NCI-H1436 (cell line): ENCODE measurements around the gene CMTM5.
"Not testable (repeated sequence)": the region's sequence is repeated elsewhere in the genome, so short reads cannot be mapped to it uniquely, and the experiment has no call there.

ENCODE experiments used
- DNase-seq: peaks from one replicate; lab custom pipeline; 2025; lab: John Stamatoyannopoulos, UW

Gene CMTM5

DNA sequence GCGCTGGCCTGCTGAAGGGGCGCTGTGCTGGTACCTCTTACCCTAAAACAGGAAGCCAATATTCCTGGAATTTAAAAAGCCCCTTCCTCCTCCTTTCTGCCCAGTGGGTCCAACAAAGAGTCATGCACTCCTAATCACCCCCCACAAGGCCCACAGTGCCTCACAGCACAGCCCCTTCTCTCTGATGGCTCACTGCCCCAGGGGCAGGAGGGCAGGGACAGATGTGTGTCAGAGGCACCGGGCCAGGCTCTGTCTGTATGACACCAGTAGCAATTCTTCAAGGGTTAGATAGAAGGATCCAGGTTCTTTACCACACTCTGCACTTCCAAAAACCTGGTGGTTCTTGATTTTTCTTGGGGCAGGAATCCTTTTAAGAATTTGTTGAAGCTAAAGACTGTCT lies 22.3 kb downstream of the CMTM5 start:
- DNase-seq: no peak

DNA sequence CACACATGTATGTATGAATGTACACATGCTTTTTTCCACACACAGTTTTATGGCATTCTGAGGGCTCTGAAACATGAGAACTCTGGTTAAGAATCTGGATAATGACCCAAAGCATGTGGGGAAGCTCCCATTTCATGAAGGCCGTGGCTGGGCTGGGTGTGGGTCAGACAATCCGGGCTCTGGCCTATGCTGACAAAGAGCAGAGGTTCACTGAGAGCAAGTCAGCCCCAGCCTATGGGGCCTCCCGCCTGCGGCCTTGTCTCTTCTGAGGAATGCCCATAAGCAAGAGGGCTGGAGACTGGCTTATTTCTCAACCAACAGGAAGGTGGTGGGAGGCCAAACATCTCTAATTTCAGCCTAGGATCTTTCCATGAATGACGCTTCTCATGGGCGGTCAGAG lies 22.7 kb downstream of the CMTM5 start:
- DNase-seq: no peak

DNA sequence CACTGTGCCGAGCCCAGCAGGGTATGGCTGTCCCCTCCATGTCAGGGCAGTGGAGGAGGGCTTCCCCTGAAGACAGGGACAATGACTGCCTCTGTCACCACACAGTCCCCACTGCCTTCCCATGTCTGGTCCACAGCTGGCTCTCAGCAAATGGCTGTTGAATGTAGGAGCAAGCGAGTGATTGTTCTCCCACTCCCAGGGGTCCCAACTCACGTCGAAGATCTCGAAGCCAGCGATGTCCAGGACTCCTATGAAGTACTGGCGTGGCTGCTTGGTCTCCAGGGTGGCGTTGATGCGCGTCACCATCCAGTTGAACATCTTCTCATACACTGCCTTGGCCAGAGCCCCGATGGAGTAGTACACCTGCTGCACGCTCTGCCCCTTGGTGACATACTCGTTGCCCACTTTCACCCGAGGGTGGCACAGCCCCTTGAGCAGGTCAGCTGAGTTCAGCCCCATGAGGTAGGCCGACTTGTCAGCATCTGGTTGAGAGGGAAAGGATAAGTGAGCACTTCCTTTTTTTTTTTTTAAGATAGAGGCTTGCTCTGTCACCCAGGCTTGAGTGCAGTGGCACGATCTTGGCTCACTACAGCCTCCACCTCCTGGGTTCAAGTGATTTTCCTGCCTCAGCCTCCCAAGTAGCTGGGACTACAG lies 23.8 kb downstream of the CMTM5 start:
- DNase-seq: not testable (repeated sequence)

DNA sequence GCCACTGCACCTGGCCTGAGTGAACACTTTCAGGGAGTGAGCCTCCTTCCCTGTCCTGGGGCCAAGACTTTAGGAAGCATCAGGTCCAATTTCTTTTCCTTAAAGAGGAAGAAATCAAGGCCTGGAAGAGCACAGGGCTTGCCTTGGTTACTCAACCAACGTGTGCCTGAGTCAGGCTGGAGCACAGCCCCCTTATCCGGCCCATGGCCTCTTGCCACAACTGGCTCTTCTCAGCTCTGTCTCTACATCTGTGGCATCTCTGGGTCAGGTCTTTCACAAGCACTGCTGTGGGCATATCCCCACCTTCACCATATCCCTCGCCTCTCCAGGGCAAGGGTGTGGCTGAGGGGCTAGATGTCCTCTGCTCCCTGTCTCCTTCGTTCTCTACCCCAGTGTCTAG lies 24.4 kb downstream of the CMTM5 start:
- no peak for DNase-seq

DNA sequence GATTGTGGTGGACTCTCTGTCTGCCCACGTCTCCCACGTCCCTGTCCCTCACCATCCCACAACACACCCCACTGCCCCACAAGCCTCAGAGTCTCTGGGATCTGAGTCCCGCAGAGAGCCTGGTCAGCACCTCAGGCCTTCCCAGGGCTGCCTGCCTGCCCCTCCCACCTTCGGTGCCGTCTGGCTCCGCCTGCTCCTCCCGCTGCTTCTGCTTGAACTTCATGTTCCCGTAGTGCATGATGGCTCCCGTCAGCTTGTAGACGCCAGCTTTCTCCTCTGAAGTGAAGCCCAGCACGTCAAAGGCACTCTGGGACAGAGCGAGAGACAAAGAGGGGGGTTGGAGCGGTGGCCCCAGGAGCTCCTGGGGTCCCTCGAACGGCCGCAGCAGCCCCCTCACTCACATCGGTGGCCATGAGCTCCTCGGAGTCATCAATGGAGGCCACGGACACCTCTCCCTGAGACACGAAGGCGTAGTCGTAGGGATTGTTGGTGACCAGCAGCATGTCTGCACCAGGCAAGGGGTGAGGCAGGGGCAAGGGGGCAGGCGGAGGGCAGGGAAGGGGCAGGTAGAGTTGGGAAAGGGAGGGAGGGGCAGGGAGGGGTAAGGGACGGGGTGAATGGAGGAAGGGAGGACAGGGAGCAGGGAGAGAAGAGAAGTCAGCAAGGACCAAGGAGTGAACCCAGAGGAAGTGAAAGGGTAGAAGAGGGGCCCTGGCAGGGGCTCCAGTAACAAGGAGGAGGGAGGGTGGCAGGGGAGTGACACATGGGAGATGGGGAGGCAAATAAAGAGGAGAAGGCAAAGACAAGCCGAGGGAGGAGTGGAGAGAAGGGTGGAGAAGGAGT lies 25.7 kb downstream of the CMTM5 start:
- no peak for DNase-seq

DNA sequence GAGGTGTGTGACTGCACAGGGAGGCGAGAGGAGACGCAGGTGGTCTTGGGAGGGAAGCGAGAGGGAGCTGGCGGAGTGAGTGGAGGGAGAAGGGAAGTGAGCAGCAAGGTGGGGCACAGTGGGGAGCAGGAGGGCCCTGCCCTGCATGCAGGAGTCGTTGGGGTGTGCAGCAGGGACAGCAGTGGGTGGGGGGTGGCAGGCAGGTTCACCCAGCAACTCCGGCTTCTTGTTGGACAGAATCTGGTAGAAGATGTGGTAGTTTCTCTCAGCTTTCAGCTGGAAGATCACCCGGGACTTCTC lies 26.2 kb downstream of the CMTM5 start:
- DNase-seq: no peak

DNA sequence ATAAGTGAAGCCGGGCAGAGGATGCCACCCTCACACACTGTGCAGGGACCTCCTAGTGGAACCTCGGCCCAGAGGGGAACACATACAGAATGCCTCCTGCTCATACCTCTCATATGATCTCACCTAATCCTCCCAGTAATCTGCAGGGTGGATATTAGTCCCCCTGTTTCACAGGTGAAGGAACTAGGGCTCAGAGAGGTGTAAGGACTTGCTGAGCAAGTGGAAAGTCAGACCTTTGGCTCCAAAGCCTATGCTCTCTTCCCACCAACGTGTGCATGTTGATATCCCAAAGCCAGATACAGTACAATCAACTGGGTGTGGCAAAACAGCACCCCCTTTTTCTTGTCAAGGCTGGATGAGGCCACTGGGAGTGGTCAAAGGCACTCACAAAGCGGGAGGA lies 27.1 kb downstream of the CMTM5 start:
- DNase-seq: no peak

DNA sequence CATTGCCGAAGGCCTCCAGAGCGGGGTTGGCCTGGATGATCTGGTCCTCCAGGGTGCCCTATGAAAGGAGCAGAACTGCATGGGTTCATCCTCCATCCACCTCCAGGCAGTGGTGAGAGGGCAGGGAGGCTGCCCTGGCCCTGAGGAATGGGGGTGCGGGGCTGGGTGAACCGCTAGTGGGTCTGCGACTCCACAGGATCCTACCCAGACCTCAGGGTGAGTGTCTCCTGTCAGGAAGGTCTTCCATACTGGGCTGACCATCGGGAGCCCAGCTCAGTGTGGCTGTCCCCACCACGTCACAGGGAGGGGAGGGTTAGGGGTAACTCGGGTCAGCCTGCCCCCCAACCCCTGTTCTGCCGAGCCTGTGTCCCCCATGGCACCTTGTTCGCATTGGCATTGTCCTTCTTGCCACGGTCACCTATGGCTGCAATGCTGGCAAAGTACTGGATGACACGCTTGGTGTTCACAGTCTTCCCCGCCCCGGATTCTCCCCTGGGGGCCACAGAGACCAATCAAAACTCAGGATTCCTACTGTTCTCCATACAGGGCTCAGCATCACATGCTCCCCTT lies 27.6 kb downstream of the CMTM5 start:
- DNase-seq: no peak

DNA sequence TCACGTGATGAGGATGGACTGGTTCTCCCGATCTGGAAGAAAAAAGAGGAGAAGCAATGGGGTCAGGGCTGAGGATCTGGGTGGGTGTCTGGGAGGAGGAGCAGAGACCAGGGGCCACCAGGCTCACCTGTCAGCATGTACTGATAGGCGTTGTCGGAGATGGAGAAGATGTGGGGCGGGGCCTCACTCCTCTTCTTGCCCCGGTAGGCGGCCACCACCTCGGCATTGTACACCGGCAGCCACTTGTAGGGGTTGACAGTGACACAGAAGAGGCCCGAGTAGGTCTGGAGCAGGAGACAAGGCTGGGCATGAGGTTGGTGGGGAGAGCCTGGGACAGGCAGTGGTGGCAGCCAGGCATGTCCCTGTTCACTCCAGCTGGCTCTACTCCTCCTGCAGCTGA lies 28.2 kb downstream of the CMTM5 start:
- no peak for DNase-seq

DNA sequence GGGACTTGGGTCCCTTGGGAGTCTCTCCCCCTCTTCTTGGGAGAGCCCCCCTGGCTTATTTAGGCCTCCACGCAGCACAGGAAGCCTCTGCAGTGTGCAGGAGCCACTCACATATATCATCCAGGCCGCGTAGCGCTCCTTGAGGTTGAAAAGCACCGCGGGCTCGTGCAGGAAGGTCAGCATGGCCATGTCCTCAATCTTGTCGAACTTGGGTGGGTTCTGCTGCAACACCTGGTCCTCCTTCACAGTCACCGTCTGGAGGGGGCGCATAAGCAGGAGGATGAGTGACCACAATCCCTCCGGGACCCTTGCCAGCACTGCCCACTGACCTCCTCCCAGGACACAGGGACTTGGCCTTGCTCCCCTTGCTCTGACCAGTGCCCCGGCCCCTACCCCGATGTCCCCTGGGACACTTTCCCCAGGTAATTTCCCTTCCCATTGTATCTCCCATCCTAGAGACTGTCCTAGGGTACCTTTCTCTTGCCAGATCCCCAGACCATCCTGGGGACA lies 28.7 kb downstream of the CMTM5 start:
- no peak for DNase-seq

DNA sequence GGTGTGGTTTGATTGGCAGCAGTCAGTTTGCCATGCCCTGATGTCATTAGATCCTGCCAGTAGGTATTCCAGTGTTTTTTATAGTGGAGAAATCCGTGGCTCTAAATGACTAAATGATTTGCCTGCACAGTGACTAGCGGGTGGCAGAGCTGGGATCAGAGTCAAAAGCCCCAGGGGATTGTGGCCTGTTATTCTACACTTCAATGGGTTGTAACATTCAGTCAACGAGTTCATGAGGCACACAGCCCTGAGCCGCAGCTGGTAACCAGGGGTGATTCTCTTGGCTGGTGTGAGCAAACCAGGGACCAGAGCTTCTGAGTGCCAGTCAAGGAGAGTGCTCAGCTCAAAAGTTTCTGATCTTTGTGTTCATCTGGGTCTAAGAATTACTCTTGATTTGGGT lies 29.4 kb downstream of the CMTM5 start:
- DNase-seq: peak; percentile 20

DNA sequence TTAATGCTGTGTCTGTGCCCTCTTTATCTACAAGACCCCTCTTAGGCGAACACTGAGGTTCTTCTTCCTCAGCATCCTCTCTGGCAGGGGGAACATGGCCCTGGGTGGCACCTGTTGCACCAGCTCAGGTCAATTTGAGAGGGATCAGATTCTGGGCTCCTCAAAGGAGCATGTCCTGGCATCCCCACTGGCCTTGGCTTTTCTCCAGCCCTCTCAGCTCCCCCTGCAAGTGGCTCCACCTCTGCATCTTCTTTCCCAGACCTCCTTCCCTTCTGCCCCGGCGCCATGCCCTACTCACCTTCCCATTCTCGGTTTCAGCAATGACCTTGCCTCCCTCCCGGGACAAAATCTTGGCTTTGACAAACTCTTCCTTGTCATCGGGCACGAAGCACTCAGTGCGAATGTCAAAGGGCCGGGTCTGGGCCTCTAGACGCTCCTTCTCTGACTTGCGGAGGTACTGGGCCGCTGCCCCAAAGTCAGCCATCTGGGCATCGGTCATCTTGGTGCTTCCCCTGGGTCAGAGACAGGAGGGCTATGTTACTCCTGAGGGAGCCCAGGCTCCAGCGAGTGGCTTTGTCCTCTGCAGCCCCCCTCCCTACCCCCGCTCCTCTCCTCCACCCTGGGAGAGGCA lies 30.0 kb downstream of the CMTM5 start:
- no peak for DNase-seq

DNA sequence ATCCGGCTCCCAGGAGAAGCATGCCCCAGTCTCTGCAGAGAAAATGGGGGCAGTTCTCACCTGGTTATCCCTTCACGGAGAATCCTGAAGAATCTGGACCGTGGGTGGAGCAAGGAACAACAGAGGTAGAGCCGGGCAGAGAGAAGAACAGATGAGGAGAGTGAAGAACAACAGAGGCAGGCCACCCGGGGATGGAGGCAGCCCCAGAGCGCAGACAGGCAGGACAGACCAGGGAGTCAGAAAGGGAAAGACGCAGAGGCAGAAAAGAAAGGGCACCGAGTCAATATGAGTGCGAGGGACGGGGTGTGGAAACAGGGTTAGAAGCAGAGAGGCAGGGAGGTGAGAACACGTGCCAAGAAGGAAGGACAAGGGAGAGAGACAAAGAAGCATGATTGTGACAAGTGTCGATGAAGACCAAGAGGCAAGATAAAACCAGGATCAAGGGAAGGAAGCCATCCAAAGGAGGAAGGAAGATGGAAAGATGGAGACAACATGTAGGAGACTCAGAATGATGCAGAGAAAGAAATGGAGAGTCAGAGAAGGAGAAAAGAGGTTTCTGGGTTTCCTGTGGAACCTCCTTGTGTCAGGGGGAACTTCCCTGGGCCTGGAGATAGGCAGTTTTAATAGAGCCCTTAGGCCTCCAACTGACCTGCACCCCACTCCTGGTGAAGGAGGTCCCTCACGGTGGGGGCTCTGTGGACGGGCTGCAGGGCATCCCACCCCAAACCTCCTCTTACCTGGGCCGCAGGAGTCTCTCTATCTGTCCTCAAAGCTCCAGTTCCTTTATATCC lies 30.9 kb downstream of the CMTM5 start, which contains the start of gene MYH6:
Gene MYH6, minus strand, starts transcription at position 758 of the 791 bp plus-strand sequence. CDS start 1,050 bp downstream, outside the sequence.
- DNase-seq: no peak

DNA sequence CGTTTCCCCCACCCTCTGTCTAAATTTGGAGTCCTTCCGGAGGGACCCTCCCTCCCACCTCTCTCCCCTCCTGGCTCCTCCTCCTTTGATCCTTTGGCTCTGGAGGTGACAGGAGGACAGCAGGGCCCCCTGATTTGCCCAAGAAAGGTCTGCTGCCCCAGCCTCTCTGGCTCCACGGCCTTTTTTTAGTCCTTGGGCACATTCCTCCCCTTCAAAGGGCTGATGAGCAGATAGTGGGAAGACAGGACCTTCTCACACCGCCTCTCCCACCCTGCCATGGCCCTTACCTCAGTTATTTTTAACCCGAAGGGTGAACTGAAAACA lies 31.4 kb downstream of the CMTM5 start:
- no peak for DNase-seq

DNA sequence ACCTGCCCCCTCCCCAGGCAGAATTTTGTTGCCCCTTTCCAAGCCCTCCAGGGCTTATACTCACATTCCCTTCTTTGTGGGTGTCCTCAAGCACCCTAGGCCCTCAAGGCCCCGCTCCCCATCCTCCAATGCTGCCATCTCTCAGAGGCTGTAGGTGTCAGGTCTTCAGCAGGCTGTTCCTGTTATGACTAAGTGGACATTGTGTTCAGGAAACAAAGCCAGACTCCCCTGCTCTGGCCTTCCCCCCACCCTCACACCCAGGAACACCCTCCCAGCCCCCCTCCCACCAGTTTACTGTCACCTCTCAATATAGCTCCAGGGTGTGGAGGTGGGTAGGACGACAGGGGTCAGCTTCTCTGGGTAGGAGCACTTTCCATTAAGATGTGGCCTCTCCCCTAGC lies 32.6 kb downstream of the CMTM5 start:
- no peak for DNase-seq

DNA sequence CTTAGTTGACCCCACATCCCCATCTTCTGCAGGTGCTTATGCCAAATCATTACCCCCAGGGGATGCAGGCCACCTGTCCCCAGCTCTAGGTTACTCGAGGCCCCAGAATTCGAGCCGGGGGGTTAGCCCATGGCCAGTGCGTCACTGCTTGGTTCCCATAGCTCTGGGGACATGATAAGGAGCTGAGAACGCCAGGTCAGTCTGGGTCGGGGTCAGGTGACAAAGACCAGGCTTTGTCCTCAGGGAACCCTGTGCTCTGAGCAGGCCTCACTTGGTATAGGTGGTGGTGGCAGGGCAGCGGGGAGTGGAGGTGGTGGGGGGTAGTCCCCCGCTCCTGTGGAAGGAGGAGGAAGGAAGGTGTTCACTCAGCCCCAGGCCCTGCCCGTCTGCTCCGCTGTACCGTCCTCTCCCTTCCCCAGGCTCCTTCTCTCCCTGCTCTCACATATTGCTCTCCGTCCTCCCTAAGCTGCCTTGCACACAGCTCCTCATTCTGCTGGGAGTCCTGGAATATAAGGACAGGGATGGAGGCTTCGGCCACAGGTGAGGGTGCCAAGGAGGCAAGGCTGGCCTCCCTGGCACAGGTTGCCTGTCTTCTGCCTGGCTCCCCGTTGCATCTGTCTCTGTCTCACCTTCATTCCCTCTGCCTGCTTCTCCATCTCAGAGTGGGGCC lies 33.3 kb downstream of the CMTM5 start:
- DNase-seq: no peak

DNA sequence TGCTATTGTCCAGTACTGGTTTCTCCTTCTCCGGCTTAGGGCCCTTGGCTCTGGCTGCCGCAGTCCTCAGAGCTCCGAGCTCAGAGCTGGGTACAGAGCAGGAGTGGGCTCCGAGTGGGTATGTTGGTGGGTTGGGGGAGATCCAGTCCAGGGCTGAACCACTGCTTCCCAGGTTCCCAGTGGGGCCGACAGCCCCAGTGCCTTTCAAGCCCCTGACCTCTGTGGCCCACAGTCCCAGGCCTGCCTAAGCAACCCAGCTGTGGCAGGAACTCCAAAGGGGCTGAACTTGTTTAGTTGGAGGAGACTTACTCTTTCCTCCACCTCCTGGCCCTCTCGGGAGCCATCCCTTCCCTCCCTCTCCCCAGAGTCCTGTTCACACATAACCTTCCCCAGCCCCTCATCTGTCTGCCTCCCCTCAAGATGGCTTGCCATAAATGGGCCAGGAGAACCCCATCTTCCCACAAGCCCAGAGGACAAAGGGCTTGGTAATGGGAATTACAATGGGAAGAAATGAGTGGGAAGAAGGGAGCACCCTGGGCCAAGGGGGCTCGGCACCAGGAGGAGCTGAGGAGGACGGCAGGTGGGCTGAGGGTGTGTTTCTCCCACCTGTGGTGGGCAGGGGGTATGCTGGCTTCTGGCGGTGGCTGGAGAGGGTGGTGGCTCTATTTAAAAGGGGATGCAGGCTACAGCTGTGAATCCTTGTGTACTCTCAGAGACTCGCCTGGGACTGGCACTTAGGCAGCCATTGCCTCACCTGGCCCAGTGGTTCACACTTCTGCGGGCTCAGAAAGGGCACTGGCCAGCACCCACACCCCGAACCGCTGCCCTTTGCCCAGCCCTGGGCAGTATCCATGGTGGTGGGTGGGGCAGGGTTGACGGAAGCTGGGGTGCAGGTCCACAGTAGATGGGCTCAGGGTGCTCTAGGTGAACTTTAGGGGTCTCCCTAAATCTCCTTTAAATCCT lies 35.0 kb downstream of the CMTM5 start:
- DNase-seq: no peak

DNA sequence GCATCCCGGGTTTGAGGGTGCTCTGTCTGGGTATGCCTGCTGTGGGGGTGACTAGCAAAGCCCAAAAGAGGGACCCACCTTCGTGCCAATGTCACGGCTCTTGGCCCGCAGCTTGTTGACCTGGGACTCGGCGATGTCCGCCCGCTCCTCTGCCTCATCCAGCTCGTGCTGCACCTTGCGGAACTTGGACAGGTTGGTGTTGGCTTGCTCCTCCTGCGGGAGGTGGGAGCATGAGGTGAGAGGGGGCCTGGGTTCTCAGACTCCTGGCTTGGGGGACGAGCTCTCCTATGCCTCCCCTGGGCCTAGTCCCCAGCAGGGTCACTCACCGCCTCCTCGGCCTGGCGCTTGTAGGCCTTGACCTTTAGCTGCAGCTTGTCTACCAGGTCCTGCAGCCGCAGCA lies 36.8 kb downstream of the CMTM5 start:
- no peak for DNase-seq

DNA sequence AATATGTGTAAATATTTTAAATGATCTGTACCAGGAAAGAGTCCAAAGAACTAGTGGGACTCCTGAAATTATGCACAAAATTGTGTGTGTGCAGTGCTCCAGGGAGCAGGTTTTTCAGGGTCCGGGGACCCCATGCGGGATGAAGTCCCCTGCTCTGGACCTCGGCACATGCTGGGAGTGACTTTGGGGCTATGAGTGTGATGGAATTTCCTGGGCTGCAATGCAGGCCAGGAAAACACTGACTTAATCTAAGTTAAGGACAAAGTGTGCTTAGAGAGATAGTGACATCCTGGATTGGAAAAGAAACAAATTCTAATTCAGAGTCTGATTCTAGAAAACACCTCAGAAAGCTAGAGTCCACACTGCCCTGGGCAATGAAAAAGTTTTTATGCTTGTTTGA lies 37.4 kb downstream of the CMTM5 start:
- no peak for DNase-seq
